K562 (cell line): Measurements from ENCODE around the gene SMCHD1. TPM values are rescaled to one million over a fixed set of nuclear protein-coding genes. Genes with fewer than 3 reads are reported as not detected.

Source experiments
- ATAC-seq: fragments of 200-7000 bp; cut with Tn5 transposase; 3 replicates; pipeline ENCODE4 v1.9.1; 2020; ENCODE audit warnings: moderate library complexity
- BruUV-seq: library from RNA; stranded (reverse); fragments of 400-500 nt; replicated peaks from 2 replicates; lab custom pipeline; 2021; lab: Mats Ljungman, UMichigan
- CTCF ChIA-PET: fragments of 300-600 bp; formaldehyde crosslinking; extraction: SDS; loops from one replicate; lab custom pipeline; 2021; ENCODE audit warnings: low intra/inter-chr PET ratio; lab: Yijun Ruan, JAX
- POLR2A ChIA-PET: fragments of 300-600, 350-650 bp; sonication (Branson Sonifier 250); formaldehyde crosslinking; extraction: SDS; loops from one replicate; lab custom pipeline; 2021; ENCODE audit warnings: antibody characterized with exemption, inconsistent platforms; lab: Yijun Ruan, JAX
- DNase-seq, 4 experiments: peaks; one replicate each; pipeline versions ENCODE4 v3.0.0 to v3.0.0-alpha.2; 2011 to 2018; ENCODE audit warnings: low spot score in 3 of 4, mixed read lengths in 3 of 4; ENCODE audit errors: extremely low read depth in 1 of 4
- FAIRE-seq: peaks from 2 replicates; lab custom pipeline; 2011; peaks lifted over from hg19 to GRCh38; lab: Jason Lieb, UNC
- H2AFZ ChIP-seq: 2 replicates; pipeline ENCODE4 v1.6.0; 2011; ENCODE audit warnings: low read depth, low read length, control low read depth, inconsistent platforms
- H3K27ac ChIP-seq: fragments of 200-600 bp; 3 replicates; pipeline ENCODE4 v1.8.0; 2011; ENCODE audit warnings: low read depth, mild to moderate bottlenecking, control low read depth, inconsistent platforms, low read length, moderate library complexity, mixed read lengths; ENCODE audit errors: extremely low read depth
- H3K27me3 ChIP-seq, 2 experiments: fragments of 300-600 bp in 1 of 2; 2 replicates in 1 of 2; 3 replicates in 1 of 2; pipeline versions ENCODE4 v1.6.0 to v1.8.0; 2011; ENCODE audit warnings: inconsistent platforms in 2 of 2, low read length in 2 of 2, mild to moderate bottlenecking in 1 of 2, mixed read lengths in 1 of 2, moderate library complexity in 1 of 2; ENCODE audit not compliant: control insufficient read depth in 2 of 2, insufficient read depth in 2 of 2
- H3K36me3 ChIP-seq: fragments of 300-600 bp; 3 replicates; pipeline ENCODE4 v1.8.0; 2011; ENCODE audit warnings: mild to moderate bottlenecking, low read length, inconsistent platforms; ENCODE audit not compliant: control insufficient read depth, insufficient read depth
- H3K4me1 ChIP-seq, 2 experiments: fragments of 200-600 bp in 1 of 2; replicated peaks in 1 of 2; 2 replicates in 1 of 2; 3 replicates in 1 of 2; pipeline versions ENCODE4 v1.5.1 to v1.8.0; 2011; ENCODE audit warnings: inconsistent platforms in 2 of 2, low read length in 2 of 2, mild to moderate bottlenecking in 1 of 2, mixed read lengths in 1 of 2, moderate library complexity in 1 of 2; ENCODE audit not compliant: control insufficient read depth in 2 of 2, insufficient read depth in 2 of 2
- H3K4me2 ChIP-seq: 2 replicates; pipeline ENCODE4 v1.6.1; 2011; ENCODE audit warnings: low read length, control low read depth, inconsistent platforms, mixed read lengths; ENCODE audit not compliant: insufficient read depth
- H3K4me3 ChIP-seq: fragments of 200-600 bp; sonication (generic), shearing (Covaris generic); 2 replicates; pipeline ENCODE4 v1.5.1; 2016; ENCODE audit warnings: control low read depth, inconsistent platforms
- H3K79me2 ChIP-seq: fragments of 200-600 bp; 3 replicates; pipeline ENCODE4 v1.8.0; 2011; ENCODE audit warnings: low read length, inconsistent platforms; ENCODE audit not compliant: control insufficient read depth, insufficient read depth
- H3K9ac ChIP-seq, 2 experiments: 2 replicates each; pipeline versions ENCODE4 v1.6.0 to v1.6.1; 2011; ENCODE audit warnings: low read depth in 2 of 2, low read length in 2 of 2, control low read depth in 1 of 2, inconsistent platforms in 1 of 2, mild to moderate bottlenecking in 1 of 2, mixed read lengths in 1 of 2; ENCODE audit not compliant: insufficient read depth in 1 of 2
- H3K9me1 ChIP-seq: one replicate; pipeline ENCODE4 v1.6.0; 2011; ENCODE audit warnings: inconsistent platforms, mild to moderate bottlenecking, low read length, moderate library complexity; ENCODE audit not compliant: control insufficient read depth, insufficient read depth
- H3K9me3 ChIP-seq: replicated peaks from 2 replicates; pipeline ENCODE4 v1.5.1; 2011; ENCODE audit warnings: low read depth, low read length, inconsistent platforms; ENCODE audit not compliant: control insufficient read depth, insufficient read depth
- H4K20me1 ChIP-seq: replicated peaks from 2 replicates; pipeline ENCODE4 v1.6.1; 2011; ENCODE audit warnings: low read length, inconsistent platforms, mixed read lengths; ENCODE audit not compliant: control insufficient read depth, insufficient read depth
- BHLHE40 ChIP-seq: IDR thresholded peaks from 2 replicates; pipeline ENCODE4 v1.6.1; 2011; ENCODE audit warnings: low read length, improper control_type of control experiment
- TCF7 ChIP-seq: sonication (generic); IDR thresholded peaks from 2 replicates; pipeline ENCODE4 v1.6.1; 2016; ENCODE audit warnings: antibody characterized with exemption, borderline replicate concordance
- TEAD2 ChIP-seq: fragments of 450-650 bp; IDR thresholded peaks from 2 replicates; pipeline ENCODE4 v1.6.1; 2016; ENCODE audit warnings: missing genetic modification characterization, control low read depth, missing compliant biosample characterization
- USF1 ChIP-seq: sonication (generic); formaldehyde crosslinking; IDR thresholded peaks from 2 replicates; pipeline ENCODE4 v1.9.0; 2022; ENCODE audit warnings: mild to moderate bottlenecking, missing genetic modification reagents
- USF2 ChIP-seq: sonication (generic); formaldehyde crosslinking; IDR thresholded peaks from 2 replicates; pipeline ENCODE4 v1.5.0; 2020; ENCODE audit warnings: missing genetic modification reagents
- WGBS: fragments of 100-300 bp; shearing (Covaris generic); methylation state at CpG from one replicate; pipeline ENCODE4 v1.1.6; 2016; ENCODE audit warnings: low coverage, mixed read lengths; ENCODE audit not compliant: insufficient coverage; ENCODE audit errors: missing lambda C conversion rate; 5-methylcytosine and 5-hydroxymethylcytosine counted together
- in situ Hi-C: fragments of 300-500 bp; cut with MboI; formaldehyde crosslinking; loops from 4 replicates; pipeline ENCODE4 v1.15.0; 2018; ENCODE audit warnings: inconsistent platforms, mixed read lengths
- intact Hi-C: fragments of 100-400 bp; cut with micrococcal nuclease; formaldehyde crosslinking; loops from 2 replicates; pipeline ENCODE4 v1.14.2; 2022
- polyA plus RNA-seq, 8 experiments: library from polyadenylated mRNA; depleted of rRNA in 4 of 8; stranded (reverse) in 5 of 8; unstranded in 3 of 8; fragments of >200 nt; fragmentation: Nextera tagmentation in 2 of 8; fragmentation: Illumina TruSeq in 1 of 8; extraction: Ambion mirVana in 2 of 8; extraction: Trizol in 1 of 8; gene quantifications; 2 replicates each; pipeline versions ENCODE4 v1.2.1 to v1.2.3, GENCODE V29; 2011 to 2014; ENCODE audit warnings: inconsistent platforms in 1 of 8, missing spikeins in 1 of 8
- total RNA-seq, 7 experiments: library from RNA; depleted of rRNA in 6 of 7; stranded (reverse); fragments of >200 nt in 6 of 7; fragmentation: Illumina TruSeq in 2 of 7; extraction: Trizol in 2 of 7; gene quantifications; 2 replicates each; pipeline versions ENCODE4 v1.2.1 to v1.2.3, GENCODE V29; 2011 to 2021; ENCODE audit warnings: low replicate concordance in 1 of 7

The SMCHD1 gene
- total and polyA plus RNA-seq, 9 of the 15 experiments (the other 6 are each of a cell fraction or from before 2014, with no cell fraction given): 6.3 to 144 (median 72.7) TPM

GRCh38 chr18:2851771-2852170 is 196.2 kb downstream of the SMCHD1 start:
- no peaks in the 10 kb centered on the region for H3K79me2 ChIP-seq
- peak; percentile 22; the same call in 1 of the 2 replicates for TF ChIP-seq BHLHE40
- TF ChIP-seq USF1 (CRISPR knock-in tag): peak; percentile 66
- TF ChIP-seq USF2 (CRISPR knock-in tag): peak; percentile 44; the same call in 1 of the 2 replicates
- TF ChIP-seq TEAD2 (tag): no peak
- TF ChIP-seq TCF7: no peak
- 84% methylated on average over 8 of the region's 8 CpGs for whole genome bisulfite sequencing
- H3K27ac ChIP-seq: no peak overlapping the region
- H3K27me3 ChIP-seq: peaks cover 7 to 9% of the 10 kb centered on the region in 2 experiments; a peak in 4 of 5 replicates
- H4K20me1 ChIP-seq: no peaks in the 10 kb centered on the region
- FAIRE-seq (no peak), DNase-seq (no peak), ATAC-seq (no peak)
- in situ Hi-C loops: no loop called here
- H3K4me1 ChIP-seq: peaks cover 61 to 63% of the 10 kb centered on the region in 2 experiments
- no peaks in the 10 kb centered on the region for H3K9me1 ChIP-seq
- H2AFZ ChIP-seq: no peak overlapping the region
- H3K9ac ChIP-seq: no peak overlapping the region
- CTCF ChIA-PET: no interaction called here
- no peaks in the 10 kb centered on the region for H3K9me3 ChIP-seq
- H3K36me3 ChIP-seq: no peaks in the 10 kb centered on the region
- H3K4me2 ChIP-seq: no peak overlapping the region
- no TSS peak for BruUV-seq
- intact Hi-C loops: no loop called here
- POLR2A ChIA-PET: interaction anchor here (0.6 kb wide), 3 partner anchors 27 to 166 kb away, joined by 3 read pairs; no protein-coding TSS in a partner anchor
- H3K4me3 ChIP-seq: no peak overlapping the region
